Fibroblast of lung (primary cell): ENCODE measurements around the gene NT5C3A. TPM values are rescaled to one million over a fixed set of nuclear protein-coding genes. Genes with fewer than 3 reads are reported as not detected.

Experiments used
- DNase-seq, 2 donors: peaks; one replicate each; pipeline versions ENCODE4 v3.0.0 to v3.0.0-alpha.2; 2010; ENCODE audit warnings: low read depth in 2 of 2
- H2AFZ ChIP-seq: 2 replicates; pipeline ENCODE4 v1.5.1; 2012; ENCODE audit warnings: low read length, control low read depth, inconsistent platforms
- H3K27ac ChIP-seq: 2 replicates; pipeline ENCODE4 v1.5.1; 2011; ENCODE audit warnings: low read length, control low read depth; ENCODE audit not compliant: insufficient read depth
- H3K27me3 ChIP-seq: 2 replicates; pipeline ENCODE4 v1.5.1; 2011; ENCODE audit warnings: mild to moderate bottlenecking, low read length; ENCODE audit not compliant: control insufficient read depth, insufficient read depth
- H3K36me3 ChIP-seq: 2 replicates; pipeline ENCODE4 v1.5.1; 2011; ENCODE audit warnings: low read length; ENCODE audit not compliant: control insufficient read depth, insufficient read depth
- H3K4me1 ChIP-seq: 2 replicates; pipeline ENCODE4 v1.5.1; 2011; ENCODE audit warnings: low read length; ENCODE audit not compliant: control insufficient read depth, insufficient read depth; ENCODE audit errors: extremely low read depth
- H3K4me2 ChIP-seq: 2 replicates; pipeline ENCODE4 v1.5.1; 2011; ENCODE audit warnings: low read length, control low read depth; ENCODE audit not compliant: insufficient read depth; ENCODE audit errors: extremely low read depth
- H3K4me3 ChIP-seq, 4 experiments: fragments of 200-600 bp in 1 of 4; sonication (generic) in 1 of 4; replicated peaks in 1 of 4; 2 replicates each; pipeline ENCODE4 v1.5.1; 2011 to 2016; ENCODE audit warnings: low read length in 4 of 4, low read depth in 3 of 4, mild to moderate bottlenecking in 3 of 4, control low read depth in 2 of 4, inconsistent platforms in 1 of 4, mixed read lengths in 1 of 4; ENCODE audit not compliant: insufficient read depth in 1 of 4; ENCODE audit errors: control extremely low read depth in 1 of 4
- H3K79me2 ChIP-seq: 2 replicates; pipeline ENCODE4 v1.5.1; 2012; ENCODE audit warnings: mild to moderate bottlenecking, low read length, inconsistent platforms; ENCODE audit not compliant: control insufficient read depth, insufficient read depth
- H3K9ac ChIP-seq: 2 replicates; pipeline ENCODE4 v1.5.1; 2011; ENCODE audit warnings: mild to moderate bottlenecking, low read length, control low read depth; ENCODE audit not compliant: insufficient read depth
- H3K9me3 ChIP-seq: 2 replicates; pipeline ENCODE4 v1.5.1; 2012; ENCODE audit warnings: low read depth, low read length; ENCODE audit not compliant: control insufficient read depth, insufficient read depth
- H4K20me1 ChIP-seq: 2 replicates; pipeline ENCODE4 v1.5.1; 2011; ENCODE audit warnings: low read length; ENCODE audit not compliant: control insufficient read depth, insufficient read depth; ENCODE audit errors: extremely low read depth
- CTCF ChIP-seq, 2 donors: IDR thresholded peaks in 1 of 2; conservative IDR thresholded peaks in 1 of 2; 1 replicate in 1 of 2; 2 replicates in 1 of 2; pipeline ENCODE4 v1.5.1; 2011 to 2012; ENCODE audit warnings: low read length in 2 of 2, control low read depth in 1 of 2, inconsistent platforms in 1 of 2, low read depth in 1 of 2, mild to moderate bottlenecking in 1 of 2
- EZH2 ChIP-seq: IDR thresholded peaks from 2 replicates; pipeline ENCODE4 v1.5.1; 2012; ENCODE audit warnings: low read length, control low read depth, mild to moderate bottlenecking; ENCODE audit errors: missing control alignments
- polyA plus RNA-seq, 2 donors: library from polyadenylated mRNA; depleted of rRNA in 1 of 2; stranded (reverse) in 1 of 2; unstranded in 1 of 2; fragments of >200 nt; gene quantifications; 2 replicates each; pipeline ENCODE4 v1.2.1, GENCODE V29; 2011 to 2012; ENCODE audit warnings: missing spikeins in 1 of 2
- total RNA-seq: library from RNA; depleted of rRNA; stranded (reverse); fragments of >200 nt; gene quantifications from 2 replicates; pipeline ENCODE4 v1.2.1, GENCODE V29; 2014

NT5C3A gene
- total and polyA plus RNA-seq, 2 donors (not counting 1 experiment from before 2014, with no cell fraction given): 17.2 to 25.3 TPM

GRCh38 chr7:33087858-33088257 lies 25.3 kb upstream of the NT5C3A start:
- no peaks in the 10 kb centered on the region for H3K27me3 ChIP-seq
- no peak overlapping the region for H3K4me2 ChIP-seq
- no peak overlapping the region for H3K4me3 ChIP-seq
- H4K20me1 ChIP-seq: no peaks in the 10 kb centered on the region
- no peaks in the 10 kb centered on the region for H3K36me3 ChIP-seq
- H2AFZ ChIP-seq: no peak overlapping the region
- H3K79me2 ChIP-seq: no peaks in the 10 kb centered on the region
- H3K9me3 ChIP-seq: no peaks in the 10 kb centered on the region
- no peak overlapping the region for H3K9ac ChIP-seq
- no peaks in the 10 kb centered on the region for H3K4me1 ChIP-seq
- TF ChIP-seq CTCF (conservative IDR thresholded peaks at IDR 0.05 in 1 of 2, IDR thresholded peaks at IDR 0.05 in 1 of 2; ENCODE audit: low read depth in 1 of 2, low read length in 2 of 2): no peak
- TF ChIP-seq EZH2: no peak
- no peak overlapping the region for H3K27ac ChIP-seq
- no peak for DNase-seq

- Histone ChIP-seq H3K79me2 (no peaks in the 10 kb centered on the region), H3K4me1 (no peaks in the 10 kb centered on the region), H2AFZ (no peak overlapping the region), H3K9me3 (no peaks in the 10 kb centered on the region), H3K9ac (no peak overlapping the region), H3K4me3 (no peak overlapping the region), H3K27me3 (no peaks in the 10 kb centered on the region), H4K20me1 (no peaks in the 10 kb centered on the region), H3K4me2 (no peak overlapping the region), H3K27ac (no peak overlapping the region), H3K36me3 (no peaks in the 10 kb centered on the region)
- DNase-seq: no peak
- no peak for TF ChIP-seq EZH2
- no peak for TF ChIP-seq CTCF (conservative IDR thresholded peaks at IDR 0.05 in 1 of 2, IDR thresholded peaks at IDR 0.05 in 1 of 2; ENCODE audit: low read depth in 1 of 2, low read length in 2 of 2)
Measured at GRCh38 chr7:33087356-33087755, 24.8 kb upstream of the NT5C3A start.

- Histone ChIP-seq H4K20me1 (no peaks in the 10 kb centered on the region), H3K9ac (no peak overlapping the region), H3K9me3 (no peaks in the 10 kb centered on the region), H3K36me3 (no peaks in the 10 kb centered on the region), H3K79me2 (no peaks in the 10 kb centered on the region), H3K4me1 (no peaks in the 10 kb centered on the region), H3K27ac (no peak overlapping the region), H2AFZ (no peak overlapping the region), H3K4me3 (no peak overlapping the region), H3K4me2 (no peak overlapping the region), H3K27me3 (no peaks in the 10 kb centered on the region)
- no peak for TF ChIP-seq EZH2
- no peak for DNase-seq
Measured at GRCh38 chr7:33079763-33080690, 17.5 kb upstream of the NT5C3A start.
